Lower leg skin (tissue), 4 donors: ENCODE measurements around the gene PLEKHA6. TPM values are rescaled to one million over a fixed set of nuclear protein-coding genes. Genes with fewer than 3 reads are reported as not detected.

ENCODE experiments used
- DNase-seq, 2 donors: peaks; one replicate each; pipeline ENCODE4 v3.0.0-alpha.2; 2019; ENCODE audit warnings: low spot score in 2 of 2
- H3K4me3 ChIP-seq: fragments of 200-600 bp; sonication (generic); 2 replicates; pipeline ENCODE4 v1.5.1; 2017; ENCODE audit warnings: mild to moderate bottlenecking, low read depth; ENCODE audit not compliant: poor library complexity, severe bottlenecking
- CTCF ChIP-seq, 3 donors: fragments of 450-650 bp; IDR thresholded peaks; one replicate each; pipeline ENCODE4 v1.5.1; 2016; ENCODE audit warnings: antibody characterized with exemption in 3 of 3, mild to moderate bottlenecking in 3 of 3, moderate library complexity in 2 of 3
- POLR2A ChIP-seq, 2 donors: fragments of 450-650 bp; IDR thresholded peaks; one replicate each; pipeline ENCODE4 v1.6.1; 2016 to 2017; ENCODE audit warnings: antibody characterized with exemption in 2 of 2, mild to moderate bottlenecking in 1 of 2, moderate library complexity in 1 of 2
- WGBS, 2 donors: methylation state at CpG; one replicate each; pipeline ENCODE4 v1.1.5; 2018; 5-methylcytosine and 5-hydroxymethylcytosine counted together
- intact Hi-C: fragments of 100-400 bp; cut with DNase I; formaldehyde crosslinking; loops from one replicate; pipeline ENCODE4 v1.15.0; 2023; ENCODE audit warnings: low total_unique reads
- total RNA-seq, 4 donors: library from RNA; depleted of rRNA; stranded (reverse); fragments of >200 nt; gene quantifications; one replicate each; pipeline ENCODE4 v1.1.0, GENCODE V29; 2016

The PLEKHA6 gene
- total RNA-seq, 4 donors from 2014 or later: 1.7 to 16.4 (median 11.1) TPM

DNA sequence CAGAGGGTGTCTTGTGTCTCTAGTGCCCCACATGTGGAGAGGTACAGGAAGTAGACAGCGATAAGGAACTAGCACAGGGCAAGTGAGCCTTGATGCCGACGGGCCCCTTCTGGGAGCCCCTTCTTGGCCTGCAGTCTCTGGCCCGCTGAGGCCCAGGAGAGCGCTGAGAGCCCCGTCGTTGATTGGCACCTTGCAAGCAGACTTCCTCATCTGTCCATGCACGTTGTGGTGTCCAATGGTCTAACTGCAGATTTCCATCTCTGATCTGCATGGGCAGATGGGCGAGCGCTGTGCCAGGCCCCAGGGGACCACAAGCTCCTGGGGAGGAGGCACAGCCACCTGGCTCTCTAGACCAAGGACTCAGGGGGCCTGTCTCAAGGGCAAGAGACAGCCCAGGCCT, 32.4 kb downstream of the PLEKHA6 start:
- TF ChIP-seq CTCF (IDR thresholded peaks at IDR 0.05): no peak
- no peak for TF ChIP-seq POLR2A (IDR thresholded peaks at IDR 0.05)
- DNase-seq: no peak
- WGBS, 2 donors: 76 to 83% methylated on average over 10 of the region's 10 CpGs
- intact Hi-C loops: no loop called here
- H3K4me3 ChIP-seq: no peak overlapping the region

DNA sequence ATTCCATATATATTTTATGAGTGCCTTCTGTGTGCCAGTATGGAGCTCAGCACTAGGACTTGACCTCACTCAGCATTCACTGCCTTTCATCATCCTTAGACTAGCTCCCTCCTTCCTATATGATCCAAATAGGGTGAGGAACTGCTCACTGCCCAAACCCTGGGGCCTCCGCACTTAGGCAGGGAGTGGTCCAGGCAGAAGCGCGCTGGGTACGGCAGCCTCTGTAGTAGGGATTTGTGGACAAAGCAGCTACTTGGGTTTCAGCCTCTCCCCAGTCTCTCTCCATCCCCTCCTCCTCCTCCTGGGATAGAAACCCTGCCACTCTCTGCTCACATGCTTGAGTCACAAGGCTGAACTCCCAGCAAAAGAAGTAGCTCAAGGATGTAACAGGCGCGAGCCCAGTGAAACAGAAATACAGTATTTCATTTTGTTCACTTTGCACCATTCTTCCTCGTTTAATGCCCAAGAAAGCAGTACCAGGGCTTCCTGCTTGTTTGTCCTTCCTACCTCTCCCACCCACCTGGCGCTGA, 32.9 kb downstream of the PLEKHA6 start:
- TF ChIP-seq POLR2A (IDR thresholded peaks at IDR 0.05): no peak
- no peak for TF ChIP-seq CTCF (IDR thresholded peaks at IDR 0.05)
- intact Hi-C loops: no loop called here
- 91 to 96% methylated on average over 8 of the region's 8 CpGs for WGBS, 2 donors
- no peak for DNase-seq
- no peak overlapping the region for H3K4me3 ChIP-seq

DNA sequence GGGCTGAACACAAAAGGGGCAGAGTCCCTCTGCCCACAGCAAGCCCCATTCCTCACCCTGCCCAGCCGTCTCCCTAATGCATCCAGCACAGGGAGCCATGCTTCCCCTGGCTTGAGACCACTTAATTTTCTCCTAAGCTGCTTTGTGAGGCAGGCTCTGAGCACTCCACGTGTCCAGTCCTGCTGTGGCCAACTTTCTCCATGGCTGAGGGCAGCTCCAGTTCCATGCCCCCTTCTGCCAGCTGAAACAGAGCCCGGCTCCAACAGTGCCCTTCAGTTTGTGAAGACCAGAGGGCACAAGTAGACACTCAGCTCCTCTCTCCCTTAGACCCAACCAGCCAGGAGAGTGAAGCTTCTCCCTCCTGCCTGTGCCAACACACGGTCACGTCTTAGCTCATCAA, 33.8 kb downstream of the PLEKHA6 start:
- WGBS, 2 donors: 81 to 93% methylated on average over 5 of the region's 5 CpGs
- no peak for TF ChIP-seq POLR2A (IDR thresholded peaks at IDR 0.05)
- no peak for TF ChIP-seq CTCF (IDR thresholded peaks at IDR 0.05)
- DNase-seq: no peak
- intact Hi-C loops: no loop called here
- no peak overlapping the region for H3K4me3 ChIP-seq

GRCh38 chr1:204323887-204324286, 35.8 kb downstream of the PLEKHA6 start:
- no peak overlapping the region for H3K4me3 ChIP-seq
- DNase-seq: no peak
- TF ChIP-seq POLR2A (IDR thresholded peaks at IDR 0.05) (no peak), CTCF (IDR thresholded peaks at IDR 0.05) (no peak)
- 38 to 40% methylated on average over 2 of the region's 2 CpGs for WGBS, 2 donors
- intact Hi-C loops: no loop called here

DNA sequence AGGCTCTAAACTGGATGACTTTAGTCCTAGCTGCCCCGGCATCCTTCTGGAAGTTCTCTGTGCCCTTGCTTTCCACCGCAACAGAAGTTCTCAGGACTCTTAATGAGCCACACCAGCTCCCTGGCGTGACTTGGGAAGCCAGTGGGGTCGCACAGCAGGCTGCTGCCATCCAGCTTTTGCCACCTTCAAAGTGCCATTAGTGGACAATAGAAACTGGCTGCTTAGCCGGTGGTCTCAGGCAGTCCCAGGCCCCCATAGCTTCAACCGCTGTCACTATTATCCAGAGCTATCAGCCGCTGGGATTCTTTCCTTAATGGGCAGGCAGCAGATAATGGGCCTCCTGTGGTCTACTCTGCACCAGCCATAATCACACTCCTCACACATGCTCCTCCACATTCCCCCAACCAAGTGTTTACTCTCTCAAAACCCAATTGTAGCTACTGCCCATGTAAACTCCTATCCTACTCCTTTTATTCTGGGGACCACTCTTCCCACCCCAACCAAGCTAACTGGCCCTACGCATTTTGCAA, 37.3 kb downstream of the PLEKHA6 start:
- no peak overlapping the region for H3K4me3 ChIP-seq
- TF ChIP-seq POLR2A (IDR thresholded peaks at IDR 0.05) (no peak), CTCF (IDR thresholded peaks at IDR 0.05) (no peak)
- DNase-seq: no peak
- intact Hi-C loops: no loop called here
- WGBS, 2 donors: 73 to 78% methylated on average over 8 of the region's 8 CpGs

DNA sequence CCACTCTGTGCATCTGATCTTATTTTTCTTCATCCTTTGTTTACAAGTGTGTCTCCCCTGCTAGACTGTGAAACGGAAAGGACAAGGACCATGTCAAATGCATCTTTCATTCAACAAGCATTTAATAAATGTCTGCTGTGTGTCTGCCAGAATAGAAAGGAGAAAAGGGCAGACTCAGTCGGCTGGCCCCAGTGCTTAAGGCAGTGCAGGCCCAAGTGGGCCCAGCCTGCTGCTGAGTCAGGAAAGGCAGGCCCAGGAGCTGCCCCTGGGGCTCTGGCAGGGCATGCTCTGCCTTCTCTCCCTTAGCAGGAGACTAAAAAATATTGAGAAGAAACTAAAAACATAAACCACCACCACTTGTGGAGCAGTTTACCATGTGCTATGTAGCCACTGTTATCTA, 38.1 kb downstream of the PLEKHA6 start:
- DNase-seq: no peak
- WGBS, 2 donors: 23 to 34% methylated on average over 2 of the region's 2 CpGs
- TF ChIP-seq POLR2A (IDR thresholded peaks at IDR 0.05) (no peak), CTCF (IDR thresholded peaks at IDR 0.05) (no peak)
- no peak overlapping the region for H3K4me3 ChIP-seq
- intact Hi-C loops: no loop called here
